Retinal pigment epithelial cell (primary cell): Measurements from ENCODE around the gene ATG4C.
"Not testable (repeated sequence)": the region's sequence is repeated elsewhere in the genome, so short reads cannot be mapped to it uniquely, and the experiment has no call there.

Source experiments
- DNase-seq: peaks from one replicate; pipeline ENCODE4 v3.0.0-alpha.2; 2010; ENCODE audit warnings: low read depth
- H3K4me3 ChIP-seq: 2 replicates; pipeline ENCODE4 v1.5.1; 2011; ENCODE audit warnings: mild to moderate bottlenecking, low read length, control low read depth, moderate library complexity
- TF ChIP-seq, protein P1 (sequence below): conservative IDR thresholded peaks from 2 replicates; pipeline ENCODE4 v1.5.1; 2011; ENCODE audit warnings: low read depth, low read length, control low read depth, inconsistent platforms

ATG4C gene, protein sequence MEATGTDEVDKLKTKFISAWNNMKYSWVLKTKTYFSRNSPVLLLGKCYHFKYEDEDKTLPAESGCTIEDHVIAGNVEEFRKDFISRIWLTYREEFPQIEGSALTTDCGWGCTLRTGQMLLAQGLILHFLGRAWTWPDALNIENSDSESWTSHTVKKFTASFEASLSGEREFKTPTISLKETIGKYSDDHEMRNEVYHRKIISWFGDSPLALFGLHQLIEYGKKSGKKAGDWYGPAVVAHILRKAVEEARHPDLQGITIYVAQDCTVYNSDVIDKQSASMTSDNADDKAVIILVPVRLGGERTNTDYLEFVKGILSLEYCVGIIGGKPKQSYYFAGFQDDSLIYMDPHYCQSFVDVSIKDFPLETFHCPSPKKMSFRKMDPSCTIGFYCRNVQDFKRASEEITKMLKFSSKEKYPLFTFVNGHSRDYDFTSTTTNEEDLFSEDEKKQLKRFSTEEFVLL

DNA sequence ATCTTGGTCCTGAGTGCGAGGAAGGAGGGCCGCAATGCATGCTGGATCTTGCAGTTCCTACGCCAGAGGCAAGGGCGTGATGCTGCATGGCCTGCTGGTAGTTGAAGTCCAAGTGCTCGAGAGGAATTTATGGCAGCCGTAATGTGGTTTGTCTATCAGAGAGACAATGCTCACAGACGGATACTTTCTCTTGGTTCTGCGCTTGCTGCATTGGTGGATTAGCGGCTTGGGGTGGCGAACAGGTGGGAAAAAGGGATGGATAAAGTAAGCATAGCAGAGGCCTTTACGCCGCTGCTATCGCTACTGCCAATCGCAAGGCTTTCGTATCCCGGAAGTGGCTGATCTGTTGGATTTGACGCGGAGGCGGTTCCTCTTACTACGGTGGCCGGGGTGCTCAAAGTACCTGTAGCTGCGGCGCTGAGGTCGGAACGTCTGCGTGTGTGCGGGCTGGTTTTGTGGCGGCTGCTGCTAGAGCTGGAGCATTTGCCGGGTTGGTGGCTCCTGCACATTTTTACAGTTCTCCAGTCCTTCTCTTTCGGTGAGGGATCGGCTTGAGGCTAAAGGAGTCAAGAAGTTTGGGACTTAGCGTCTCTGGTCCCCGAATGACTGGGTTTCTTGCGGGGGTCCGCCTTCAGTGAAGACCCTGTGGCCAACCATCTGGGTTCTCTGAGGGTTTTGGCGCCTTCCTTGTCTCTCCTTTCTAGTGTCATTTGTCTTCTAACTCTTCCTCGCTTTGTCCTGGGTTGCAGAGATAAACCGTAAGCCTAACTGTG lies at the start of gene ATG4C:
TSS of gene ATG4C (plus strand) at position 397 of the 773 bp plus-strand sequence. CDS start 19,655 bp downstream, outside the sequence.
- peak; percentile 94 for DNase-seq
- TF ChIP-seq, protein P1, sequence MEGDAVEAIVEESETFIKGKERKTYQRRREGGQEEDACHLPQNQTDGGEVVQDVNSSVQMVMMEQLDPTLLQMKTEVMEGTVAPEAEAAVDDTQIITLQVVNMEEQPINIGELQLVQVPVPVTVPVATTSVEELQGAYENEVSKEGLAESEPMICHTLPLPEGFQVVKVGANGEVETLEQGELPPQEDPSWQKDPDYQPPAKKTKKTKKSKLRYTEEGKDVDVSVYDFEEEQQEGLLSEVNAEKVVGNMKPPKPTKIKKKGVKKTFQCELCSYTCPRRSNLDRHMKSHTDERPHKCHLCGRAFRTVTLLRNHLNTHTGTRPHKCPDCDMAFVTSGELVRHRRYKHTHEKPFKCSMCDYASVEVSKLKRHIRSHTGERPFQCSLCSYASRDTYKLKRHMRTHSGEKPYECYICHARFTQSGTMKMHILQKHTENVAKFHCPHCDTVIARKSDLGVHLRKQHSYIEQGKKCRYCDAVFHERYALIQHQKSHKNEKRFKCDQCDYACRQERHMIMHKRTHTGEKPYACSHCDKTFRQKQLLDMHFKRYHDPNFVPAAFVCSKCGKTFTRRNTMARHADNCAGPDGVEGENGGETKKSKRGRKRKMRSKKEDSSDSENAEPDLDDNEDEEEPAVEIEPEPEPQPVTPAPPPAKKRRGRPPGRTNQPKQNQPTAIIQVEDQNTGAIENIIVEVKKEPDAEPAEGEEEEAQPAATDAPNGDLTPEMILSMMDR: no peak
- peak within 1 kb of the TSS; percentile 96 for H3K4me3 ChIP-seq

DNA sequence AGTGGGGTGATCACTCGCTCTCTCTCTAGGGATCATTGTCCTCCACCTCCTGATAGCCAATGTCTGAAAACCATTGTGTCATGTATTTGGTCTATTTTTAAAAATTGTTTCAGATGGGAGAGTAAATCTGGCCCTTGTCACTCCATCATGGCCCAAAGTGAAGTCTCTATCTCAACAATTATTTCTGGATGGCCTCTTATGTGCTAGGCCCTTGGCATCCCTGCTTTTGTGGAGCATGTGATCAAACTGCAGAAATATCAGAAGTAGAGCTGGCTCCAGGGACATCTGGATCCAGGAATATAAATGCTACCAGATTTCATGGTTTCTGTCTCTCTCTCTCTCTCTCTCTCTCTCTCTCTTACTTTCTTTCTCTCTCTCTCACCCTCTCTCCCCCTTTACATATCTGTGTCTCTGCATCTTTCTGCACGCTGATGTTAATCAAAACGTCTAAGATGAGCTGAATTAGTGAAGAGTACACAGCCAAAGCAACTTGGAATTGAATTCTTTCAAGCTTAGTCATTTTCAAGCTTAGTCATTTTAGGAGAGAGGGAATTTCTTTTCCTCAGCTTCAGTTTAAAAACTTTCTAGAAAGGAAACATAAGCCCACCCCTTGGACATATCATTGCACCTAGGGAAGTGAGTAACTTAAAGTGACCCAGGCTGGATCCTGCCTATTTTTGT lies 48.3 kb upstream of the ATG4C start:
- no peak overlapping the region for H3K4me3 ChIP-seq
- TF ChIP-seq, protein P1: no peak
- DNase-seq: no peak

DNA sequence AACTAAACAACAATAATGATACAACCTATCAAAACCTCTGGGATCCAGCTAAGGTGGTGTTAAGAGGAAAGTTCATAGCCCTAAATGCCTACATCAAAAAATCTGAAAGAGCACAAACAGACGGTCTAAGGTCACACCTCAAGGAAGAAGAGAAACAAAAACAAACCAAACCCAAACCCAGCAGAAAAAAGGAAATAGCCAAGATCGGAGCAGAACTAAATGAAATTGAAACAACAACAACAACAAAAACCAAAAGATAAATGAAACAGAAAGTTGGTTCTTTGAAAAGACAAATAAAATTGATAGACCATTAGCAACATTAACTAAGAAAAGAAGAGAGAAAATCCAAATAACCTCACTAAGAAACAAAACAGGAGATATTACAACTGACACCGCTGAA lies 43.2 kb upstream of the ATG4C start:
- not testable (repeated sequence) for H3K4me3 ChIP-seq, DNase-seq

DNA sequence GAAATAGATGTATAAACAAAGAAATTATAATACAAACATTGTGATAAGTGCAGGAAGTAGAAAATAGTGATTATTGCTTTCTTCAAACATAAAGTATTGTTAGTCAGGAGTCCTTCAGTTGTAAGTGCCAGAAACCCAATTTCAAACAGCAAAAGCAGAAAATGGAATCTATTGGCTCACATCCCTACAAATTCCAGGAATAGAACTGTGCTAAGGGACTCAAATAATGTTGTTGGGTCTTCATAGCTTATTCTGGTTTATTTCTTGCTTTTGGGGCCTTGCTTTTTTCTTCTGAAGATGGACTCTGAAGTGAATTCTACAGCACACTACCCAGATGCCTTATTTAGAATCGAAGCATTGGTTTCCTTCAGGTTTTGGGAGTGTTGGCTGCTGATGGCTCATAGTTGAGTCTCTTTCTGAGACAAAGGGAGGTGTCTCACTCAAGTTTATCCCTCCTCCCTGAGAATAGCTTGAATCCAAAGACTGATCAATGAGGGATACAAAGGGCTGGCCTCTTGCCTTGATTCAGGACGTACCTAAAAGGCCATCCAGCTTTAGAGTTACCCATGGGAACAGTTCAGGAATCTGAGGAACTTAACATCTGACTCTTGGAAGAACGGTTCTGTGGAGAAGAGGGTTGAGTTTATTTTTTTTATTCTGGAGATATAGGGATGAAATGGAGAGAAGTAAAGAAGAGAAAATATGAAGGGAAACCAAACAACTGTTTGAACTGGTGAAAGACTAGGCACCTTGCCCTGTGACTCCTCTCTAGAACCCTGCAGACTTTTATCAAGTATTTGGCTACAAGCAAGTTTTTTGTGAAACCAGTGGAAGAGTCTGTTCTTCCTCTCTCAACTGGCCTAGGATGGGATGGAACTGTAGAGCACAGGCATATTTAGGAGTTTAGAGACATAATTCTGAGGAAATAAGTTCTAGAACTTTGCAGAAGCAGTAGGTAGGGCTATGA lies 39.0 kb upstream of the ATG4C start:
- TF ChIP-seq, protein P1: no peak
- no peak for DNase-seq
- H3K4me3 ChIP-seq: no peak overlapping the region

DNA sequence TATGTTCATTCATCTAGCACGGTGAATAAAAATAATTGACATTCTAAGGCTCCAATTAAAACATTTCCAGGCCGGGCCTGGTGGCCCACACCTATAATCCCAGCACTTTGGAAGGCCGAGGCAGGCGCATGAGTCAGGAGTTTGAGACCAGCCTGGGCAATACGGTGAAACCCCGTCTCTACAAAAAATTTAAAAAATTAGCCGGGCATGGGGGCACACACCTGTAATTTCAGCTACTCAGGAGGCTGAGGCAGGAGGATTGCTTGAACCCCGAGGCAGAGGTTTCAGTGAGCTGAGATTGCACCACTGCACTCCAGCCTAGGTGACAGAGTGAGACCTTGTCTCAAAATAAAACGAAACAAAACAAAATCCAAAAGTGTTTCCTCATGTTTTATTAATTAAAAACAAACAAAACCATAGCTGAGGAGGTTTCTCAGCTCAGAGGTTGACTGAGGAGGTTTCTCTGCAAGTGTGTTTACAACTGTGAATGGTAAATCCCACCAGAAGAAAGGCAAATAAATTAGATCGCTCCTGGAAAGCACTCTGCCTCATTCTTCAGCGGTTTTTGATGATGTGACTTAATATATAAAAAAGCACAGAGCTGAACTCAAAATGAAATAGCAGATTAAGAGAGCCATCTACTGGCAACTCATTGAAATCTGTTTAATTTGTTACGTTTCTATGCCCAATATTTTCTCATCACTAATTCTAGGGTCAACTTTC lies 37.7 kb upstream of the ATG4C start:
- TF ChIP-seq, protein P1: peak; percentile 55
- no peak for DNase-seq
- H3K4me3 ChIP-seq: peak overlapping the region; percentile 9

DNA sequence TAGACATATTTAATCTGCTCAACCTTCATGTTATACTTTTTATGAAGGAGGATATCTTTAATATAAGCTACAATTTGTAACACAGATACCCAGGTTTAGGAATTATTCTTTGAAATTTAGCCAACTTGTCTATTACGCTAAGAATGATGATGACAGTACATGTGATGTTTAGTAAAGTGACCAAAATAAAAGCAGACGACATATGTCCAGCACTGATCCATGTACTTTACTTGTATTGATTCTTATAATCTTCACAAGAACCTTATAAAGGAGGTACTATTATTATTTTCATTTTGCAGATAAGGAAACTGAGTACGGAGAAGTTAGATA lies 37.2 kb upstream of the ATG4C start:
- no peak overlapping the region for H3K4me3 ChIP-seq
- DNase-seq: no peak
- TF ChIP-seq, protein P1: no peak
